T-helper 22 cell (primary cell): ENCODE data around the gene DHX8.

ENCODE experiments used
- DNase-seq: peaks from one replicate; pipeline ENCODE4 v3.0.0-alpha.2; 2020; ENCODE audit warnings: low read depth

Gene DHX8

GRCh38 chr17:43526886-43527648 is 43.3 kb downstream of the DHX8 start:
- DNase-seq = no peak

- DNase-seq = no peak
These were observed 44.7 kb downstream of the DHX8 start for GRCh38 chr17:43528319-43528987.

- no peak for DNase-seq
These were observed 45.4 kb downstream of the DHX8 start for GRCh38 chr17:43528988-43529814.

- no peak for DNase-seq
These were observed 46.1 kb downstream of the DHX8 start for GRCh38 chr17:43529947-43530287.

GRCh38 chr17:43530288-43531081 is 46.7 kb downstream of the DHX8 start:
- no peak for DNase-seq

- no peak for DNase-seq
These were observed 47.3 kb downstream of the DHX8 start for GRCh38 chr17:43531082-43531378.

GRCh38 chr17:43531955-43532354 is 48.2 kb downstream of the DHX8 start:
- no peak for DNase-seq

GRCh38 chr17:43532581-43532980 is 48.8 kb downstream of the DHX8 start:
- DNase-seq = no peak

- DNase-seq = no peak
These were observed 49.9 kb downstream of the DHX8 start for GRCh38 chr17:43533699-43534098.

GRCh38 chr17:43534909-43535308 is 51.1 kb downstream of the DHX8 start:
- no peak for DNase-seq

- no peak for DNase-seq
These were observed 52.6 kb downstream of the DHX8 start for GRCh38 chr17:43536236-43536992.

- no peak for DNase-seq
These were observed 57.3 kb downstream of the DHX8 start for GRCh38 chr17:43540821-43541674.

GRCh38 chr17:43542859-43543258 is 59.1 kb downstream of the DHX8 start:
- no peak for DNase-seq

- DNase-seq = no peak
These were observed 59.5 kb downstream of the DHX8 start for GRCh38 chr17:43543300-43543699.

GRCh38 chr17:43543771-43544575 is 60.2 kb downstream of the DHX8 start:
- no peak for DNase-seq

GRCh38 chr17:43545383-43545632 is 61.5 kb downstream of the DHX8 start:
- peak; percentile 11 for DNase-seq

GRCh38 chr17:43546319-43547188 is 62.8 kb downstream of the DHX8 start, which contains the start of gene ETV4:
ETV4 (minus strand) TSS chr17:43546340; CDS start chr17:43545617, 723 bp downstream.
- peak; percentile 75 for DNase-seq

- DNase-seq = no peak
These were observed 63.4 kb downstream of the DHX8 start for GRCh38 chr17:43547189-43547550.

- DNase-seq = no peak
These were observed 64.0 kb downstream of the DHX8 start for GRCh38 chr17:43547659-43548256.
